Measurements from ENCODE around the gene F13A1. TPM values are rescaled to one million over a fixed set of nuclear protein-coding genes. Genes with fewer than 3 reads are reported as not detected.

Gene F13A1
- total and polyA plus RNA-seq, 2 of the 8 experiments (the other 6 are each of a cell fraction or from before 2014, with no cell fraction given) = 0.57 to 1.5 TPM

DNA sequence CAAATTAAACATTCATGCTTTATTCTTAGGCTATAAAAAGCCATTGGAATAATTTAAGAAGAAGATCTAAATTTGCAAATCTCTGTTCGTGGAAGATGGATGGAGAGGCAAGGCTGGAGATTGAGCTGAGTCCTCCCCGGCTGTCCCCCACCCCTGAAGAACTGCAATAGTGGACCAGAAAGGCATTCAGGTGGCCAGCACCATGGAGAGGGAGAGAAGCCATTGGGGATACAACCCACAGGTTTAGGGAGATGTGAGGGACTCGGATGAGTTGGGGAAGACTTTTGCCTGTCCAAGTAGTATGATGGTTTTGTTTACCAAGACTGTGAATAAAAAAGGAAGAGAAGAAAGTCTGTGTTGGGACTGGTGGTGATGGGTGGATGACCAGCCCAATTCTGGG, 120.8 kb downstream of the F13A1 start (continued):
- TF ChIP-seq, protein P1, sequence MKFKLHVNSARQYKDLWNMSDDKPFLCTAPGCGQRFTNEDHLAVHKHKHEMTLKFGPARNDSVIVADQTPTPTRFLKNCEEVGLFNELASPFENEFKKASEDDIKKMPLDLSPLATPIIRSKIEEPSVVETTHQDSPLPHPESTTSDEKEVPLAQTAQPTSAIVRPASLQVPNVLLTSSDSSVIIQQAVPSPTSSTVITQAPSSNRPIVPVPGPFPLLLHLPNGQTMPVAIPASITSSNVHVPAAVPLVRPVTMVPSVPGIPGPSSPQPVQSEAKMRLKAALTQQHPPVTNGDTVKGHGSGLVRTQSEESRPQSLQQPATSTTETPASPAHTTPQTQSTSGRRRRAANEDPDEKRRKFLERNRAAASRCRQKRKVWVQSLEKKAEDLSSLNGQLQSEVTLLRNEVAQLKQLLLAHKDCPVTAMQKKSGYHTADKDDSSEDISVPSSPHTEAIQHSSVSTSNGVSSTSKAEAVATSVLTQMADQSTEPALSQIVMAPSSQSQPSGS (IDR thresholded peaks at IDR 0.05; ENCODE audit: low read length) = no peak

Data from H1 (cell line).